SKM-1 (cell line): ENCODE data around the gene KLHDC7B.
A peak's percentile ranks its signal among the peaks of the same experiment; 100 is the strongest.

Experiments used
- DNase-seq: peaks from one replicate; lab custom pipeline; 2025; ENCODE audit not compliant: unreplicated experiment; lab: John Stamatoyannopoulos, UW

KLHDC7B gene

DNA sequence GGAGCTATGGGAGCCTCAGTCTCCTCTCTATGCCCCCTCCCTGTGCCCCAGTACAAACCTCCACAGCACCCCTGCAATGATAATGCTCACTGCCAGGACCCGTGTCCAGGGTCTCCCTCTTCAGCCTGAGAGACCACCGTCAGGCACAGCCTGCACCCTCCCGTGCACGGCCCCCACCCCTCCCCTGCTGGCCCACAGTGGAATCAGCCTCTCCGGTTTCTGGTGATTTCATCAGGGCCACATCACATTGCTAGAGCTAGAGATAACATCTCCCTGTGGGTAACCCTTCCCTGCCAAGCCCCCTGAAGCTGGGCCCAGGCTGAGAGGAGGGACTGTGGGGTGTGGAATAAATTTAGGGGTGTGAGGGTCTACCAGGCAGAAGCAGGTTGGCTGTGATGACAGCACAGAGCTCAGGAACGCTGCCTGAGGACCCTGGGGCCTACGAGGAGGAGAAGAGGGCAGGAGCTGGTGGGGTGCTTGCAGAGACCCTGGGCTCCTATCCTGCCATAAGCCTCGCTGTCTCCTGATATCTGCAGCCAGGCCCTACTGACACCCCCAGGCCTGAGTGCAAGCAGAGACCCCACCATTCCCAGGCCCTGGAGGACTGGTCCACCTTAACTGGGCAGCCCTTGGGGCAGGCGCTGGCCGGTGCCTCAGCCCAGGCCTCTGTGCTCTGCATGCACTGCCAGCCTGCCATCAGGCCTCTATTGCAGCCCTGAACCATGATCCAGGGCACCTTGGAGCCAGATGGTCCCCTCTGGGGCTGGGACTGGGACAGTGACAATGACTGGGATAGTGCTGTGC, at the start of gene KLHDC7B:
Gene KLHDC7B (plus strand): TSS at position 378 of the 804 bp plus-strand sequence. CDS start 345 bp downstream, at position 723.
- no peak for DNase-seq

- no peak for DNase-seq
Observed at GRCh38 chr22:50497093-50497492, 48.6 kb upstream of the KLHDC7B start.

DNA sequence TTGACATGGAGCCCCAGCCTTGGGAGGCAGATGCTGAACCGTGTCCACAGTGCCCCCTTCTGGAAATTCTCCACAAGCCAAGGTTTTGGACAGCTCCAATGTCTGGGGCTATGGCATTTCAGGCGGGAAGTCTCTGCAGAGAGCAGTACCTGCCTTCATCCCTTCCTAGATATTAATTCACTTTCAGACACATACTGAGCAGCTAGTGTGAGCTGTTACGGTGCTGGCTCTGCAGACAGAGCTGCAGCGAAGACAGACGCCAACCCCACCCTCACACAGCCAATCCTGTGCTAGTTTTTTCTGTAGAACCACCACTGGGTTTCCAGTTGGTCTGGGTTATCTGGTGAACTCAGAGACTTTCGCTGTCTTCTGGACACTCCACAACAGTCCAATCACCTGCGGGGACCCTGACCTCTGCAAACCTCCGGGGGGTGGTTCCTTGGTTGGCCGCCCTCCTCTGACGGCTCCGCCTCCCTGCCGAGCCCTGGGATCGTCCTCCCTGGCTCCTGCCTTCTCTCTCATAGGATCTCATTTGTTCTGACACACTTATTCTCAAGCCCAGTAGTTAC, 47.3 kb upstream of the KLHDC7B start:
- DNase-seq, result peak; percentile 55

DNA sequence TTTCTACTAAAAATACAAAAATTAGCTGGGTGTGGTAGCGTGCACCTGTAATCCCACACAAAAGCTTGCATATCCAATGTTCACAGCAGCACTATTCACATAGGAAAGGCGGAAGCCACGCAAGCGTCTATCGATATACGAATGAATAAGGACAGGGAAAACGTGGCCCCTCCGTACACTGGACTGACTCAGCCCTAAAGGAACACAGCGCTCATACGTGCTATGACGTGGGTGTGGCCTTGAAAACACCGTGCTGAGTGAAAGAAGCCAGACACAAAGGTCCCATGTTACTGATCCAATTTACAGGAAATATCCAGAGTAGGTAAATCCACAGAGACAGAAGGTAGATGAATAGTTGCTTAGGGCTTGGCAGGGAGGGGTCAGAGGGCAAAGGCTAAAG, 45.2 kb upstream of the KLHDC7B start:
- DNase-seq, result no peak

DNA sequence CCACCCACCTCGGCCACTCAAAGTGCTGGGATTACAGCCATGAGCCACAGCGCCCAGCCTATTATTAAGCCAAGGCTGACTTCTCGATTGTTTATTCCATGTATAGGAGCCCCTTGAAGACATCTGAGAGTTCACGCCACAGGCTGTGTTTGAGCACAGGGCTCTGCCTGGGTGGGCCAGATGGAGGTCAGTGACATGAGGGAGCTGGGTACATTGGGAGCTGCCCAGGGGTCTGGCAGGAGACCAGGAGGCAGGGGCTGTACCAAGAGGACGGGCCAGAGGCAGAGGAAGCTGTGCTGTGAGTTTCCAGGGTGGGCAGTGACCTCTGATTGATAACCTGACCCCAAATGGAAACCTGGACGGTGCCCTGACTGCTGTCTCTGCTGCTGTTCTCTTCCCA, 43.6 kb upstream of the KLHDC7B start:
- no peak for DNase-seq

DNA sequence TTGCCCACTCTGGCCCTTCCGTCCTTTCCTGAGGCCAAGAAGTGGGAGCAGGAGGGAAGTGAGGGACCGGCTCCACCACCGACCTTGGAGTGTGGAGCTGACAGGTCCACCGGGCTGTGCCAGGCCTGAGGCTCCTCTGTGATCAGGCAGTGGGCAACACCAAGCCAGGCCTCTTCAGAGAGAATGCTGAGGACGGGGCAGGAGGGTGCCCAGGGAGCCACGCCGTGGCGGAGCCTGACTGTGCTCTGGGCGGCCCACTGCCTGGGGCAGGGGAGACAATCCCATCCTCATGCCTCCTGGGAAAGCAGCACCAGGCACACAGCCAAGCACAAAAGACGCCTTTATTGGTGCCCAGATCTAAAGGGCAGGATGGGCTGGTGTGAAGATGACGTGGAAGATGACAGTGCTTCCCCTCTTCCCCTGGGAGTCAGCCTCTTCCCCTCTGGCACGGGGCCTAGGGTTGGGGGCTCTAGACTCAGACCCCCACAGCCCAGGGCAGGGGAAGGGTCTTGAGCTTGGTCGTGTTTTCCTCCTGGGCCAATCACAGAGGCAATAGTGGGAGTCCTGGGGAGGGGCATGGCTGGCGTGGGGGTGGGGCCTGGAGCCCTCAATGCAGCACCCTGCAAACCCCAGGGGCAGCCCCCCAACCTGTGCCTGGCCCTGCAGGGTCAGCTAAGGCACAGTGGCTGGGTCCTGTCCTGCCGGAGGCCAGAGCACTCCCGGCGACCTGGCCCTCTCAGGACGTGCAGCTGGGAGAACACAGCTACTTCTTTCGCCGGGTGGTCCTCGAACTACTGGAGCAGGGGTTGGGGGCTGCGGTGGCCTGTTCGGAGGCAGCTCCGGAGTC, 42.8 kb upstream of the KLHDC7B start:
- no peak for DNase-seq

GRCh38 chr22:50503475-50504145, 42.1 kb upstream of the KLHDC7B start:
- no peak for DNase-seq

DNA sequence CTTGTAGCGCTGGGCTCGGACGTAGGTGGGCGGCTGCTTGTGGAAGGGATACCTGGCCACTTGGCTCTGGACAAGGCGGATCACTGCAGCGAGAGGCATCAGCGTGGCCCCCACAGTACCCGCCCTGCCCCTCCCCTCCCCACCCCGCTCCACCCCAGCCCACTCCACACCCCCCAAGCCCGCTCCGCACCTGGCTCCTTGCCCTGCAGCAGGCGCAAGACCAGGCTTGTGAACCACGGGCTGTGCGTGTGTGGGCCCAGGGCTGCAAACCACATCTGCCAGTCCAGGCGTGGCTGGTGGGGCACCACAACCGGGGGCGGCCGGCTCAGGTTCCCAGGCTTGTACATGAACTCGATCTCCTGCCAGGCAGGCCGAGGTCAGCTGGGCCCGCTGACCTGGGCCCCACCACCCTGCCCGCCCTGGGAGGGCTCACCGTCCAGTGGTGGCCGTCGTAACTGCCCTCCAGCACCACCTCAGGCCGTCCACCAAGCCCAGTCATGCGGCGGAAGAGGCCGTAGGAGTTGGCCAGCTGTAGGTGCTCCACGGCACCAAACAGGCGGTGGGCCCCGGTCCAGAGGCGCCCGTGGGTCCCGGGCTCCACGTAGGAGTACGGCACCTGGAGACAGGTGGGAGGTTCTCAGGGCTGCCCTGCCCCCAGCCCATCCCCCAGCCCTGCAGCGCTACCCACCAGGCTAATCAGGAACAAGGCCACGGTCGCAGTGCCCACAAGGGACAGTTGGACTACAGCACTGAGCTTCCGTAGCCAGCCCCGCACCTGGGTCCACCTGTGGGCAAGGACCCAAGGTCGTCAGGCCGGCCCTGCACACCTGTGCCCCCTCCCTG, 41.1 kb upstream of the KLHDC7B start:
- no peak for DNase-seq

- no peak for DNase-seq
Observed at GRCh38 chr22:50505276-50505775, 40.4 kb upstream of the KLHDC7B start.

GRCh38 chr22:50505776-50506610, 39.7 kb upstream of the KLHDC7B start:
- DNase-seq, result no peak

DNA sequence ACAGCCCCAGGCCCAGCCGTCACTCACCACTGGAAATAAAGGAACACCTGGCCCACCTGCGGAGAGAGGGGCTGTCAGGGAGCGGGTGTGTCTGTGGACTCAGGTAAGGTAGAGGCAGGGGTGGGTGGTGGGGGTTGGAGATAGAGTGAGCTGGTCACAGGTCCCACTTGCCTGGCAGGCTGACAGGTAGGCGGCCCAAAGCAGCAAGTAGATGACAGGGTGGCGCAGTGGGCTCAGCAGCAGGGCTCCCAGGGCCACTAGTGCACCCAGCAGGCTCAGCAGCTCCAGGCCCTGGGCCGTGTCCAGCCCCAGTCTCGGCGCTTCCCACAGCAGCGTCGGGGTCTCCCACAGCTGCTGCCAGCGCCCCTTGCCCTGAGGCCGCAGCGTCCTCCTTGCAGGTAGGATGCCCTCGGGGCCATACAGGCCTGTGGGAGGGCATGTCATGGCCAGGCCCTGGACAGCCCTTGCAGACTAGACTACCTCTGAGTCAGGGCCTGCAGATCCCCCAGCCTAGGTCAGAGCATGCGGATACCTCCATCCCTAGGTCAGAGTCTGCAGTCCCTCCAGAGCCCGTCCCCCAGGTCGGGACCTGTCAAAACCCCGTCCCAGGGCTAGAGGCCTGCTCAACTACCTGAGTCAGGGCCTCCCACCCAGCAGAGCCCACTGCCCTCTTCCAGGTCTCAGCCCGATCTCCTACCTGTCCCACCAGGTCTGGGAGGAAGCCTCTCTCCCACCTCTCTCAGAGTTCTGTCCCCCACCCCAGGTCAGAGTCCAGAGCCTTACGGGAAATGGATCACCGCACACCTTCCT, 38.9 kb upstream of the KLHDC7B start:
- DNase-seq, result no peak

- DNase-seq, result peak; percentile 94
Observed at GRCh38 chr22:50507421-50507990, 38.2 kb upstream of the KLHDC7B start, which contains the start of gene LMF2. LMF2 (minus strand) TSS chr22:50507702; CDS start chr22:50507675, 27 bp downstream.

DNA sequence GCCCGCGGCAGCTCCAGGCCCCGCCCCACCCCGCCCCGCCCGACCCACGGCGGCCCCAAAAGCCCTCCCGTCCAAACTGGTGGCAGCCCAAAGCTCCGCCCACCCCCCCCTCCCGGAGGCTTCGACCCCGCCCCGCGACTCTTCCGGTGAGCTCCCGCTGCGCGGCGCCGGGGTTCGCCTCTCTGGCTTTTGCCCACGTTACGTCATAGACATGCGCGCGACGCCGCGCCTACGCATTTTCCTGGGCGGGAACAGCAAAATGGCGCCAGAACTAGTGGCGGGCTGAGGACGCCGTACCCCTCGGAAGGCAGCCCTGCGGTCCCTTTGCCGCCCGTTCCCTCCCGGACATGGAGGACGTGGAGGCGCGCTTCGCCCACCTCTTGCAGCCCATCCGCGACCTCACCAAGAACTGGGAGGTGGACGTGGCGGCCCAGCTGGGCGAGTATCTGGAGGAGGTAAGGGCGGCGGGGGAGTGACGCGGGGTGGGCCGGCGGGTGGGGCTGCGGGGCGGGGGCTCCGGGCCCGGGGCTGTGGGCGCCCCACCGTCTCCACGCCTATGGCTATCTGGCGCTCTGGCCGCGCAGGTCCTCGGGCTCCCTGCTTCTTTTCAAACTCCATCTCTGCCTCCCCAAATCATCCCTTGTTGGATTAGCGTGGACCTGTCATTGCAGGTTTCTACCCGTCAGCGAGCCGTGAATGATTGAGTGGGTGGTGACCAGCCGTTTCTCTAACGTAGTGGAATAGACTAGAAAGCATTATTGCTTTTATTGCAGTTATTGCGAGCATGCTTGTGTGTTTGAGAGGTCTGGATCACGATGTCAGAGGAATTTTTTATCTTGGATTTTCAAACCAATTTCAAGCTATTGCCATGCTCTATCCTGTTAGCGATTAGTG, 37.5 kb upstream of the KLHDC7B start, which contains the start of gene NCAPH2:
Gene NCAPH2 (plus strand): TSS at position 234 of the 894 bp plus-strand sequence. CDS start 114 bp downstream, at position 348.
- DNase-seq, result peak; percentile 94

DNA sequence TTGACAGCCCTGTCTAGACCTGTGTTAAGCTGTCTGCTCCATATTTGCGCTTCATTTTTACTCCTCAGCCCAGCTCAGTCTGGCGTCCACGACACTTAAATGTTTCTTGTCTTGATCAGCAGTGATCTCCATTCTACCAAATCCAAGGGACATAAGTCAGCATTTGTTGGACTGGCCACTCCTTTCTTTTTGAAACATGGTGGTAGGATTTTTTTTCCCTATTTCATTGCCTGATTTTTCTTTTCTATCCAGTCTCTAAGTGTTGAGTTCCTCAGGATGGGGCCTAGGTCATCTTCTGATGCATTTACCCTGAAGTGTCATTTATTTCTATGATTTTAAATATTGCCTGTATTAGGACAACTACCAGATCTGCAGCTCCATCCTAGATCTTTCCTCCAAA, 36.8 kb upstream of the KLHDC7B start:
- DNase-seq, result no peak

DNA sequence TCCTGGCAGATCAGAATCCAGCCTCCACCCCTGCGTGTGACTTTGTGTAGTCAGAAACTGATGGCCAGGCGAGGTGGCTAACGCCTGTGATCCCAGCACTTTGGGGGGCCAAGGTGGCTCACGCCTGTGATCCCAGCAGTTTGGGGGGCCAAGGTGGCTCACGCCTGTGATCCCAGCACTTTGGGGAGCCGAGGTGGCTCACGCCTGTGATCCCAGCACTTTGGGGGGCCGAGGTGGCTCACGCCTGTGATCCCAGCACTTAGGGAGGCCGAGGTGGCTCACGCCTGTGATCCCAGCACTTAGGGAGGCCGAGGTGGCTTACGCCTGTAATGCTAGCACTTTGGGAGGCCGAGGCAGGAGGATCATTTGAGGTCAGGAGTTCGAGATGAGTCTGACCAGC, 32.5 kb upstream of the KLHDC7B start:
- no peak for DNase-seq

- no peak for DNase-seq
Observed at GRCh38 chr22:50516068-50516467, 29.6 kb upstream of the KLHDC7B start.

GRCh38 chr22:50516891-50517290, 28.8 kb upstream of the KLHDC7B start:
- DNase-seq, result no peak
